Mammary epithelial cell (primary cell): ENCODE data around the gene AOC1.

Experiments
- EZH2 ChIP-seq: IDR thresholded peaks from 2 replicates; pipeline ENCODE4 v1.6.1; 2012; ENCODE audit warnings: low read length, inconsistent platforms, borderline replicate concordance
- TF ChIP-seq, protein P1 (sequence below), 2 donors: IDR thresholded peaks in 1 of 2; conservative IDR thresholded peaks in 1 of 2; 2 replicates each; pipeline ENCODE4 v1.5.1; 2011 to 2012; ENCODE audit warnings: inconsistent platforms in 2 of 2, low read length in 2 of 2, mild to moderate bottlenecking in 2 of 2, control low read depth in 1 of 2, low read depth in 1 of 2; ENCODE audit not compliant: insufficient read depth in 1 of 2; ENCODE audit errors: extremely low read depth in 1 of 2

DNA sequence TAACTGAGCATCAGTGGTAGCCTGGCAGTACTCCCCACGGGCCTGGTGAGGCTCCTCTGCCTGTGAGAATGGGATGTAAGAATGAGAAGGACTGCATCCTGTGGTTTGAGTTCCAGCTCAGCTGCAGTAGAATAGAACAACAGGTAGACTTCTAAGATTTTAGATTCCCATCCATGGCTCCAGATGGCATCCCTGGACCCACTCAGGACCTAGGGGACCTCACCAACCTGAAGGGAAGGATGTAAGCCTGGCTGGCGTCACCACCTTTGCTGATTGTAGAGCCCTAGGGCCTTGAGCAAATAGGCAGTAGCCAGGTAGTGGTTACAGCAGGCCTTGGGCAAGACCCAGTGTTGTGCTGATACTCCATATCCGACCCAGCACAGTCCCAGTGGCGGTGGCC, 9.6 kb upstream of the AOC1 start:
- TF ChIP-seq, protein P1, sequence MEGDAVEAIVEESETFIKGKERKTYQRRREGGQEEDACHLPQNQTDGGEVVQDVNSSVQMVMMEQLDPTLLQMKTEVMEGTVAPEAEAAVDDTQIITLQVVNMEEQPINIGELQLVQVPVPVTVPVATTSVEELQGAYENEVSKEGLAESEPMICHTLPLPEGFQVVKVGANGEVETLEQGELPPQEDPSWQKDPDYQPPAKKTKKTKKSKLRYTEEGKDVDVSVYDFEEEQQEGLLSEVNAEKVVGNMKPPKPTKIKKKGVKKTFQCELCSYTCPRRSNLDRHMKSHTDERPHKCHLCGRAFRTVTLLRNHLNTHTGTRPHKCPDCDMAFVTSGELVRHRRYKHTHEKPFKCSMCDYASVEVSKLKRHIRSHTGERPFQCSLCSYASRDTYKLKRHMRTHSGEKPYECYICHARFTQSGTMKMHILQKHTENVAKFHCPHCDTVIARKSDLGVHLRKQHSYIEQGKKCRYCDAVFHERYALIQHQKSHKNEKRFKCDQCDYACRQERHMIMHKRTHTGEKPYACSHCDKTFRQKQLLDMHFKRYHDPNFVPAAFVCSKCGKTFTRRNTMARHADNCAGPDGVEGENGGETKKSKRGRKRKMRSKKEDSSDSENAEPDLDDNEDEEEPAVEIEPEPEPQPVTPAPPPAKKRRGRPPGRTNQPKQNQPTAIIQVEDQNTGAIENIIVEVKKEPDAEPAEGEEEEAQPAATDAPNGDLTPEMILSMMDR (conservative IDR thresholded peaks at IDR 0.05 in 1 of 2, IDR thresholded peaks at IDR 0.05 in 1 of 2; ENCODE audit: extremely low read depth in 1 of 2, insufficient read depth in 1 of 2, low read depth in 1 of 2, low read length in 2 of 2): no peak
- TF ChIP-seq EZH2: no peak
